ENCODE results near the gene SESN3. TPM values are rescaled to one million over a fixed set of nuclear protein-coding genes. Genes with fewer than 3 reads are reported as not detected.

The SESN3 gene
- total and polyA plus RNA-seq, 4 donors = 4.0 to 73.3 (median 20.1) TPM

- Histone ChIP-seq H3K4me1 (ENCODE audit: control insufficient read depth in 5 of 5, insufficient read depth in 5 of 5, low read length in 5 of 5) (peaks cover 0 to 23% (median 5%) of the 10 kb centered on the region in 5 donors), H3K4me3 (no peak overlapping the region), H3K27ac (ENCODE audit: low read depth in 1 of 2, low read length in 1 of 2) (no peak overlapping the region), H3K9me3 (ENCODE audit: control insufficient read depth in 4 of 4, insufficient read depth in 3 of 4, low read length in 3 of 4) (no peaks in the 10 kb centered on the region), H3K9ac (ENCODE audit: insufficient read depth in 1 of 2, low read length in 2 of 2) (no peak overlapping the region), H3K36me3 (ENCODE audit: control insufficient read depth in 4 of 4, insufficient read depth in 4 of 4, low read length in 4 of 4) (no peaks in the 10 kb centered on the region), H3K27me3 (ENCODE audit: control insufficient read depth in 3 of 3, insufficient read depth in 3 of 3, low read length in 2 of 3) (no peaks in the 10 kb centered on the region)
- no peak for TF ChIP-seq CTCF (IDR thresholded peaks at IDR 0.05; ENCODE audit: control extremely low read depth, extremely low read depth)
- ATAC-seq (ENCODE audit: insufficient read depth, low FRiP score) (no peak), DNase-seq (no peak)
- WGBS, 2 donors = 45 to 54% methylated on average over 3 of the region's 3 CpGs
These were observed 14.0 kb upstream of the SESN3 start for GRCh38 chr11:95245038-95245437.

GRCh38 chr11:95243673-95244072 lies 12.7 kb upstream of the SESN3 start:
- Histone ChIP-seq H3K4me1 (ENCODE audit: control insufficient read depth in 5 of 5, insufficient read depth in 5 of 5, low read length in 5 of 5) (peaks cover 0 to 19% (median 5%) of the 10 kb centered on the region in 5 donors), H3K9me3 (ENCODE audit: control insufficient read depth in 4 of 4, insufficient read depth in 3 of 4, low read length in 3 of 4) (no peaks in the 10 kb centered on the region), H3K36me3 (ENCODE audit: control insufficient read depth in 4 of 4, insufficient read depth in 4 of 4, low read length in 4 of 4) (no peaks in the 10 kb centered on the region), H3K27me3 (ENCODE audit: control insufficient read depth in 3 of 3, insufficient read depth in 3 of 3, low read length in 2 of 3) (no peaks in the 10 kb centered on the region), H3K9ac (ENCODE audit: insufficient read depth in 1 of 2, low read length in 2 of 2) (no peak overlapping the region), H3K27ac (ENCODE audit: low read depth in 1 of 2, low read length in 1 of 2) (no peak overlapping the region), H3K4me3 (no peak overlapping the region)
- DNase-seq = no peak
- WGBS, 2 donors = 65 to 79% methylated on average over 2 of the region's 2 CpGs
- no peak for TF ChIP-seq CTCF (IDR thresholded peaks at IDR 0.05; ENCODE audit: control extremely low read depth, extremely low read depth)
- no peak for ATAC-seq (ENCODE audit: insufficient read depth, low FRiP score)

- WGBS, 2 donors = 90 to 92% methylated on average over 6 of the region's 6 CpGs
- H3K9ac ChIP-seq (ENCODE audit: insufficient read depth in 1 of 2, low read length in 2 of 2) = no peak overlapping the region
- H3K27me3 ChIP-seq (ENCODE audit: control insufficient read depth in 3 of 3, insufficient read depth in 3 of 3, low read length in 2 of 3) = no peaks in the 10 kb centered on the region
- DNase-seq = no peak
- H3K27ac ChIP-seq (ENCODE audit: low read depth in 1 of 2, low read length in 1 of 2) = no peak overlapping the region
- no peaks in the 10 kb centered on the region for H3K36me3 ChIP-seq (ENCODE audit: control insufficient read depth in 4 of 4, insufficient read depth in 4 of 4, low read length in 4 of 4)
- H3K4me3 ChIP-seq = no peak overlapping the region
- peaks cover 0 to 19% (median 5%) of the 10 kb centered on the region in 5 donors for H3K4me1 ChIP-seq (ENCODE audit: control insufficient read depth in 5 of 5, insufficient read depth in 5 of 5, low read length in 5 of 5)
- no peak for ATAC-seq (ENCODE audit: insufficient read depth, low FRiP score)
- TF ChIP-seq CTCF (IDR thresholded peaks at IDR 0.05; ENCODE audit: control extremely low read depth, extremely low read depth) = no peak
- H3K9me3 ChIP-seq (ENCODE audit: control insufficient read depth in 4 of 4, insufficient read depth in 3 of 4, low read length in 3 of 4) = no peaks in the 10 kb centered on the region
These were observed 12.0 kb upstream of the SESN3 start for GRCh38 chr11:95242845-95243605.

Data from lung (tissue), 12 donors.